Breast epithelium (tissue), 4 donors: ENCODE results near the gene HSPD1. TPM values are rescaled to one million over a fixed set of nuclear protein-coding genes. Genes with fewer than 3 reads are reported as not detected.

Source experiments
- DNase-seq, 2 donors: peaks; one replicate each; pipeline ENCODE4 v3.0.0-alpha.2; 2019; ENCODE audit warnings: low spot score in 2 of 2
- H3K27ac ChIP-seq, 2 donors: fragments of 200-600 bp; sonication (generic) in 1 of 2; one replicate each; pipeline ENCODE4 v1.5.1; 2016 to 2019; ENCODE audit warnings: mild to moderate bottlenecking in 1 of 2
- H3K27me3 ChIP-seq, 2 donors: fragments of 200-600 bp; sonication (generic) in 1 of 2; one replicate each; pipeline versions ENCODE4 v1.5.1 to v1.6.0; 2017 to 2019; ENCODE audit warnings: control low read depth in 1 of 2, mild to moderate bottlenecking in 1 of 2
- H3K36me3 ChIP-seq: fragments of 200-600 bp; one replicate; pipeline ENCODE4 v1.5.1; 2019
- H3K4me1 ChIP-seq, 2 donors: fragments of 200-600 bp; sonication (generic); one replicate each; pipeline ENCODE4 v1.5.1; 2016 to 2019; ENCODE audit warnings: control low read depth in 1 of 2
- H3K4me3 ChIP-seq, 3 donors: fragments of 200-600 bp; sonication (generic); 1 replicate in 2 of 3; 2 replicates in 1 of 3; pipeline ENCODE4 v1.5.1; 2016 to 2019; ENCODE audit warnings: mild to moderate bottlenecking in 3 of 3, moderate library complexity in 2 of 3
- H3K9me3 ChIP-seq, 2 donors: fragments of 200-600 bp; sonication (generic) in 1 of 2; one replicate each; pipeline ENCODE4 v1.5.1; 2016 to 2019; ENCODE audit warnings: control low read depth in 1 of 2
- POLR2A ChIP-seq: fragments of 450-650 bp; IDR thresholded peaks from one replicate; pipeline ENCODE4 v1.6.1; 2016; ENCODE audit warnings: antibody characterized with exemption, mild to moderate bottlenecking, moderate library complexity
- POLR2AphosphoS5 ChIP-seq, 3 donors: sonication (generic); formaldehyde crosslinking; IDR thresholded peaks; one replicate each; pipeline ENCODE4 v1.6.1; 2017; ENCODE audit warnings: antibody characterized with exemption in 3 of 3
- intact Hi-C: fragments of 100-400 bp; cut with DNase I; formaldehyde crosslinking; loops from one replicate; pipeline ENCODE4 v1.15.1; 2023; ENCODE audit warnings: low total_unique reads
- total RNA-seq, 3 donors: library from RNA; depleted of rRNA; stranded (reverse); fragments of >200 nt; gene quantifications; one replicate each; pipeline ENCODE4 v1.1.0, GENCODE V29; 2016
- TF ChIP-seq, protein P1 (sequence below), 3 donors: fragments of 450-650 bp; IDR thresholded peaks; one replicate each; pipeline ENCODE4 v1.5.1; 2016 to 2017; ENCODE audit warnings: antibody characterized with exemption in 3 of 3, mild to moderate bottlenecking in 3 of 3, moderate library complexity in 3 of 3

Gene HSPD1
- total RNA-seq, 3 donors from 2014 or later = 108 to 227 (median 205) TPM

DNA sequence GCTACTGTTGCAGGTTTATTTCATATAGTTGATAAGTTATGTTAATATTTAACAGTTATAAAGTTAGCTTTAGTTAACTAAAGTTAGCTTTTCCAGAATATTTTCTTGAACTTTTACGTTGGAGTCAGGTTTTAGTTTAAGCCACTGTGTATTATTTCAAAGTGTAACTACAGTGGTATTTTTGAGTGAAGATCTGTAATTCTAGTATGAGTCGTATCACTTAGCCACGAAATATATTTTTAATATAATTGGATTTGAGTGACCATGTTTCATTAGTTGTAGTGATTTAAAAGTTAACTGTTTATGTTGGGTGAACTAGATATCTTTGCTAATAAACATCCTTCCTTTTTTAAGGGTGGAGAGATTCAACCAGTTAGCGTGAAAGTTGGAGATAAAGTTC, 3.0 kb upstream of the HSPD1 start:
- H3K9me3 ChIP-seq = no peaks in the 10 kb centered on the region
- peak overlapping the region in 1 of 2 donors; percentile 97 for H3K27ac ChIP-seq
- intact Hi-C loops = no loop called here
- peaks cover 0 to 22% of the 10 kb centered on the region in 2 donors for H3K4me1 ChIP-seq
- H3K27me3 ChIP-seq = no peaks in the 10 kb centered on the region
- peak overlapping the region in 1 of 3 donors; percentile 80 for H3K4me3 ChIP-seq
- TF ChIP-seq POLR2AphosphoS5 (IDR thresholded peaks at IDR 0.05) = no peak
- no peak for TF ChIP-seq POLR2A
- TF ChIP-seq, protein P1, sequence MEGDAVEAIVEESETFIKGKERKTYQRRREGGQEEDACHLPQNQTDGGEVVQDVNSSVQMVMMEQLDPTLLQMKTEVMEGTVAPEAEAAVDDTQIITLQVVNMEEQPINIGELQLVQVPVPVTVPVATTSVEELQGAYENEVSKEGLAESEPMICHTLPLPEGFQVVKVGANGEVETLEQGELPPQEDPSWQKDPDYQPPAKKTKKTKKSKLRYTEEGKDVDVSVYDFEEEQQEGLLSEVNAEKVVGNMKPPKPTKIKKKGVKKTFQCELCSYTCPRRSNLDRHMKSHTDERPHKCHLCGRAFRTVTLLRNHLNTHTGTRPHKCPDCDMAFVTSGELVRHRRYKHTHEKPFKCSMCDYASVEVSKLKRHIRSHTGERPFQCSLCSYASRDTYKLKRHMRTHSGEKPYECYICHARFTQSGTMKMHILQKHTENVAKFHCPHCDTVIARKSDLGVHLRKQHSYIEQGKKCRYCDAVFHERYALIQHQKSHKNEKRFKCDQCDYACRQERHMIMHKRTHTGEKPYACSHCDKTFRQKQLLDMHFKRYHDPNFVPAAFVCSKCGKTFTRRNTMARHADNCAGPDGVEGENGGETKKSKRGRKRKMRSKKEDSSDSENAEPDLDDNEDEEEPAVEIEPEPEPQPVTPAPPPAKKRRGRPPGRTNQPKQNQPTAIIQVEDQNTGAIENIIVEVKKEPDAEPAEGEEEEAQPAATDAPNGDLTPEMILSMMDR (IDR thresholded peaks at IDR 0.05) = no peak
- H3K36me3 ChIP-seq = no peaks in the 10 kb centered on the region
- no peak for DNase-seq

DNA sequence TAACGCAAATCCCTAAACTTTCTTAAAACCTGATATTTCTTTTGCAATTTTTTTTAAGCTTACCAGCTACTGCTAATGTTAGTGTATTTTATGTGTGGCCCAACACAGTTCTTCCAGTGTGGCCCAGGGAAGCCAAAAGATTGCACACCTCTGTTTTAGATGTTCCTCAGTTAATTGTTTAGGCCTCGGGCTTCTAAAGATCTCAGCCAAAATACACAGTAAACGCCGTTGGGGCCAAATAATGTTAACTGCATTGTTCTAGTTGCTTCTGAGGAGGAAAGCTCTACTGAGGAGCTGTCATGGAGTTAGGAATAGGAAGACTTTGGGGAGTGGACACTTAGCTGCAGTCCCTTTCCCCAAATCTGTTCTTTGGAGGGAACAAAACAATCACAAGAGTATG, 2.6 kb upstream of the HSPD1 start:
- intact Hi-C loops = no loop called here
- peak overlapping the region; percentile 2 to 97 for H3K27ac ChIP-seq
- peak overlapping the region in 1 of 3 donors; percentile 80 for H3K4me3 ChIP-seq
- H3K9me3 ChIP-seq = no peaks in the 10 kb centered on the region
- DNase-seq = no peak
- no peak for TF ChIP-seq POLR2AphosphoS5 (IDR thresholded peaks at IDR 0.05)
- TF ChIP-seq, protein P1 (IDR thresholded peaks at IDR 0.05) = no peak
- TF ChIP-seq POLR2A = no peak
- H3K36me3 ChIP-seq = no peaks in the 10 kb centered on the region
- H3K4me1 ChIP-seq = peaks cover 0 to 26% of the 10 kb centered on the region in 2 donors
- H3K27me3 ChIP-seq = no peaks in the 10 kb centered on the region

DNA sequence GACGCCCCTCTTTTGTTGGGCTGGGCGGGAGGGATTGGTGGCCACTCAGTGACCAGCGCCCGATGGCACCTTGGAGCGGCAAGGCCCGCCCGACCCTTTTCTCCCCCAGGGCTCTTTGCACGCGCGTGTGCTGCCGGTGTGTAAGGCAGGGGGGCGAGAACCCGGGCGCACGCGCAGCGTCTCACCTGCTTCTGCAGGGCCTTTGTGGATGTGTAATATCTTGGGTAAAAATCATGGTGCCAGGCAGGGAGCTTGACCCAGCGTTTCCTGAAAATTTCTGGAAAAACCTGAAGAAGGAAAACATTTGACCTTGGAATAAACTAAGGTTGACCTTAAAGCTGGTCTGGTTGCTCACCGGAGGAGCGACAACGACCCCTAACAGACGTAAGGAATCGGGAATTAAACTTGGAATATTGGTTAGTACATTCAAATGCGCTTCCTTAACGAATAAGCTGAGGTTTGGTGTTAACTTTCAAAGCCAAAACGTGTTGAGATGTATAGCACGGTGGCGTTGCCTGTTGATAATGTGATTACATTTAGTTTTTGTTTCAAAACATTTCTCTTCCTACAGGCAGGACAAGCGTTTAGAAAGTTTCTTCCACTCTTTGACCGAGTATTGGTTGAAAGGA, 977 bp upstream of the HSPD1 start:
- no peak for DNase-seq
- intact Hi-C loops = no loop called here
- H3K9me3 ChIP-seq = no peaks in the 10 kb centered on the region
- no peaks in the 10 kb centered on the region for H3K36me3 ChIP-seq
- peak overlapping the region; percentile 97 to 98 for H3K27ac ChIP-seq
- TF ChIP-seq, protein P1 (IDR thresholded peaks at IDR 0.05) = no peak
- no peak for TF ChIP-seq POLR2AphosphoS5 (IDR thresholded peaks at IDR 0.05)
- no peak for TF ChIP-seq POLR2A
- no peaks in the 10 kb centered on the region for H3K27me3 ChIP-seq
- peak overlapping the region; percentile 77 to 92 (median 80) for H3K4me3 ChIP-seq
- peaks cover 0 to 26% of the 10 kb centered on the region in 2 donors for H3K4me1 ChIP-seq

DNA sequence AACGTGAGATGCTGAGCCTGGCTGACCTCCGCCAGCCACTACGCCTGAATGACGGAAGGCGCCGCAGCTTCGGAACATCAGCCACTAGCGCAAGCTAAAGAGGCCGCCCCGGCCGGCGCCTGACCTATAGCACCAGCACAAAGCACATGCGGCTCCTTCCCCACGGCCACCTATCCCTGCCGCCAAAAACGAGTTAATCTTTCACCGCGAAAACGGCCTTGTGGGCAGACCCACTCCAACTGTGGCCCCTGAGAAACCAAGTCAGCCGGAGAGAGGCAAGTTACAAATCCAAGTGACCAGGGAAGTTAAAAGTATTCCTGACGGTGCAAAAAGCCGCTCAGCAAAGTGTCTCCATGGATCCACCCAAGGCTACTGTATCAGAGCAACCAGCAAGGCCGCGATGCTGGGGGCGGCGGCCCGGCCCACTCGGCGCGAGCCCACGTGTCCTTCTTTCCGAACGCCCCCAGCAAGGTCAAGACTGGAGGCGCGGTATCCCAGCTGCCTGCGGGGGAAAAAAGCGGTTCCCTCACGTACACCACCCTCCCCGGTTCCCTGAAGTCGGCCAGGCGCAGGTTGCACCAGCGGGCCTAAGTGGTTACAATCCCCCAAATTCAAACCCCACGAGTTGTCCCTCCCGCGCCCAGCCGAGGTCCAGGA, 575 bp downstream of the HSPD1 start:
- Histone ChIP-seq H3K9me3 (no peaks in the 10 kb centered on the region), H3K4me3 (peak overlapping the region; percentile 77 to 92 (median 80)), H3K4me1 (peaks cover 0 to 26% of the 10 kb centered on the region in 2 donors), H3K27ac (peak overlapping the region; percentile 97 to 98), H3K36me3 (no peaks in the 10 kb centered on the region), H3K27me3 (no peaks in the 10 kb centered on the region)
- TF ChIP-seq, protein P1 (IDR thresholded peaks at IDR 0.05) = no peak
- DNase-seq = peak; percentile 37 to 60
- intact Hi-C loops = loop anchor here (5.0 kb wide), 1 partner anchor 1963 kb away; no protein-coding TSS in a partner anchor
